ENCODE results near the gene GHDC. TPM values are rescaled to one million over a fixed set of nuclear protein-coding genes. Genes with fewer than 3 reads are reported as not detected.

GHDC gene
- total and polyA plus RNA-seq, 9 donors = 9.2 to 40.1 (median 30.4) TPM

- H3K4me1 ChIP-seq (ENCODE audit: insufficient read depth) = no peaks in the 10 kb centered on the region
- intact Hi-C loops (cut with DNase I) = no loop called here
- H3K27me3 ChIP-seq = no peaks in the 10 kb centered on the region
- whole genome bisulfite sequencing, 3 donors = 57 to 78% (median 59%) methylated on average over 10 of the region's 10 CpGs
- no peaks in the 10 kb centered on the region for H3K9me3 ChIP-seq
- no peak overlapping the region for H3K4me3 ChIP-seq
- DNase-seq = no peak
- H3K27ac ChIP-seq = peak overlapping the region in 1 of 2 donors; percentile 39
- TF ChIP-seq POLR2A (IDR thresholded peaks at IDR 0.05) (no peak), CTCF (IDR thresholded peaks at IDR 0.05) (no peak), EP300 (IDR thresholded peaks at IDR 0.05) (no peak)
- H3K36me3 ChIP-seq = no peaks in the 10 kb centered on the region
Measured at GRCh38 chr17:42201458-42201772, 7.1 kb upstream of the GHDC start.

GRCh38 chr17:42200706-42201457 is 6.6 kb upstream of the GHDC start:
- 12 to 19% (median 13%) methylated on average over 14 of the region's 14 CpGs for WGBS, 3 donors
- Histone ChIP-seq H3K4me3 (no peak overlapping the region), H3K4me1 (ENCODE audit: insufficient read depth) (no peaks in the 10 kb centered on the region), H3K27ac (peak overlapping the region in 1 of 2 donors; percentile 39), H3K27me3 (no peaks in the 10 kb centered on the region), H3K36me3 (no peaks in the 10 kb centered on the region), H3K9me3 (no peaks in the 10 kb centered on the region)
- TF ChIP-seq CTCF (IDR thresholded peaks at IDR 0.05) (no peak), EP300 (IDR thresholded peaks at IDR 0.05) (no peak), POLR2A (IDR thresholded peaks at IDR 0.05) (no peak)
- DNase-seq = peak; percentile 72 to 81 (median 75)
- intact Hi-C loops (cut with DNase I) = no loop called here

GRCh38 chr17:42199416-42200011 is 5.2 kb upstream of the GHDC start:
- H3K36me3 ChIP-seq = no peaks in the 10 kb centered on the region
- peaks cover 1% of the 10 kb centered on the region for H3K4me1 ChIP-seq (ENCODE audit: insufficient read depth)
- no peaks in the 10 kb centered on the region for H3K27me3 ChIP-seq
- no peak overlapping the region for H3K4me3 ChIP-seq
- H3K9me3 ChIP-seq = no peaks in the 10 kb centered on the region
- no peak overlapping the region for H3K27ac ChIP-seq
- intact Hi-C loops (cut with DNase I) = no loop called here
- DNase-seq = no peak
- no peak for TF ChIP-seq CTCF (IDR thresholded peaks at IDR 0.05)
- 80 to 87% (median 86%) methylated on average over 12 of the region's 12 CpGs for WGBS, 3 donors

GRCh38 chr17:42198897-42199296 is 4.6 kb upstream of the GHDC start:
- H3K4me3 ChIP-seq = no peak overlapping the region
- H3K9me3 ChIP-seq = no peaks in the 10 kb centered on the region
- WGBS, 3 donors = 67 to 72% (median 70%) methylated on average over 4 of the region's 4 CpGs
- peaks cover 2% of the 10 kb centered on the region for H3K4me1 ChIP-seq (ENCODE audit: insufficient read depth)
- TF ChIP-seq CTCF (IDR thresholded peaks at IDR 0.05) (no peak), EP300 (IDR thresholded peaks at IDR 0.05) (no peak), POLR2A (IDR thresholded peaks at IDR 0.05) (no peak)
- H3K36me3 ChIP-seq = no peaks in the 10 kb centered on the region
- intact Hi-C loops (cut with DNase I) = no loop called here
- H3K27me3 ChIP-seq = no peaks in the 10 kb centered on the region
- H3K27ac ChIP-seq = no peak overlapping the region
- DNase-seq = no peak
